HG03575 (cell line): ENCODE data around the gene PTX4.
"Not testable (repeated sequence)": the region's sequence is repeated elsewhere in the genome, so short reads cannot be mapped to it uniquely, and the experiment has no call there.

Experiments used
- ATAC-seq: cut with Tn5 transposase; IDR thresholded peaks from one replicate; pipeline ENCODE4 v1.9.1; 2021; ENCODE audit not compliant: unreplicated experiment, insufficient number of reproducible peaks, low FRiP score; ENCODE audit errors: extremely low read depth

The PTX4 gene

DNA sequence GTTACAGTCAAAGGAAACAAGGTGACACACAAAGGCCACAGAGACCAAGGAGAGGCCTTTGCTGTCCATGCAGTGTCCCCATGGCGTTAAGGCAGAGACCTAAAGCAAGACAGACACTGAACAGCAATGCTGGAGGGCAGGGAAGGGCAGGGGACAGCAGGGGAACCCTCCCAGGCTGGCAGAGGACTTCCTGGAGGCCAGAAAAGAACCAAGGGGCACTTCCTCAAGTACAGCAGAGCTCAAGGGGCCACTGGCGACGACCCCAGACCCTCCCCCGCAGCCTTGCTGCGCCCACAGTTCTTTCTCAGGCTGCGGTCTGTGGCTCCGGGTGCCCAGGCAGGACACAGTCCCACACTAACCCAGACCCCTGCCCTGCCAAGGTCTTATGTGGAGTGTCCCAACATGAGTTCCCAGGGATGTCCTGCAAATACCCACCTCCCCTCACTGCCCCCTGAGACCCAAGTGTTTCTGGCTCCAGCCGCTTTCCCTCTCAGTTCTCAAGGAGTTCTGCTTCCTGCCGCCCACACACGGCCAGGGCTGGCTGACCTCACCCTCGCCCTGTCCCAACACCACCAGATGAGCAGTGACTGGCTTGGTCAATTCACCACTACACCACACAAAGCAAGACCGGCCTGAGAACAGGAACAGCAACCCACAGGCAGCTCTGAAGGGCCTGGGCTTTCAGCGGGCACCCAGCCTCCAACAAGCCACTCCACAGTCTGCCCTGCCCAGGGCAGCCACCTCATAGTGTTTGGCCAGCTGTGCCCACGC is 18.1 kb downstream of the PTX4 start:
- ATAC-seq = no peak

DNA sequence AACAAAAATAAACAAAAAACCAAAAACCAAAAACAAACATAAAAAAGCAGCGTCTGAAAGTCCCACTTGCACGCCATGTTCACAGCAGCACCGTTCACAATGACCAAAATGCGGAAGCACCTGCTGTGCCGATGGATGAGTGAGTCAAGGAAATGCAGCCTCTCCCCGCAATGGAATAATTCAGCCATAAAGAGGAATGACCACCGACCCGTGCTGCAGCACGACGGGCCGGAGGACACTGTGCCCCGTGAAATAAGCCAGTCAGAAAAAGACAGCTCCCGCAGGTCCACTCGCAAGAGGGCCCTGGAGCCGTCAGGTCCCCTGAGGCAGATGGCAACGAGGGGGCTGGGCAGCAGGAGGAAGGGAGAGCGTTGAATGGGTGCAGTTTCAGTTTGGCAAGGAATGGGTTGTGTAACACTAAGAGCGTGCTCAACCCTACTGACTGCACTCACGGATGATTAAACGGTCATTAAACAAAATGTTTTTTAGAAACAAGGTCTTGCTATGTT is 19.0 kb downstream of the PTX4 start:
- ATAC-seq = no peak

- ATAC-seq = not testable (repeated sequence)
Observed at GRCh38 chr16:1469141-1469540, 19.6 kb downstream of the PTX4 start.

DNA sequence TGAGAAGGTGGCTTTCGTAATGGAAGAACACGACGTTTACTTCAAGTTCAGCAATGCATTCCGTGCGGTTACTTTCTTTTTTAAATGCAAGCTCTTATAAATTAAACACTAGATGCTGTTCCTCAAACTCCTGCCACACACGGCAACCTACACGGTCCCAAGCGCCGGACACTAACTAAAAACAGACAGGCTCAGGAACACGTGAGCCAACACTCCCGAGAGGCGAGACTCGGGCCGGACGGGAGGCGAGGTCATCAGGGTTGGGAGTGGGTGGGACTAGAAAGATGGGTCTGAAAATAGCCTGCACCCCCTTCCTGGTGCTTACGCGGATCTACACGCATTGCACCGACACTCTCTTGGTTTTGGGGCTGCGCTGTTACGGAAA is 20.3 kb downstream of the PTX4 start:
- ATAC-seq = no peak

DNA sequence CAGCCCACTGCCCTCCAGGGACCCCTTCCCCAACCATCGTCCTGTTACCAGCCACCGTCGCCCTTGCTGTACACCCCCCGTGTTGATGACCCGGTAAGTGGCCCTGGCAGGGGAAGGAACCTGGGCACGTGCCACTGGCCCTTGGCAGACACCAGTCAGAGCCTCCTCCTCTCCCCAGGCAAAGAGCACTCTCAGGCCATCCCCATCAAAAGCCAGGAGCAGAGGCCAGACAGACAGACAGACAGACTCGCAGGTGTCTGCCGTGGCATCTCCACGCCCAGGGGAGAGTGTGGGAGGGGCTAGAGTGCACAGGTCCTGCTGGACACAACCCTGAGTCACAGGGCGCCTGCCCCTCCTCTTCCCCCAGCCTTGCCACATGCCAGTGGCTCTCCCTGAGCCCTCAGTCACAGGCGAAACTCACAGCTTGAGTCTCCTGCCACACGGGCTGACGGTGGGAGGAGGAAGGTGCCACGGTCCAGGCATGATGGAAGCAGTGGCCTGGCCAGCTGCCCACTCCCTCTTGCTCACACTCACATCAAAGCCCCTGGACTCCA is 21.7 kb downstream of the PTX4 start:
- ATAC-seq = no peak

GRCh38 chr16:1466054-1466453 is 22.7 kb downstream of the PTX4 start:
- no peak for ATAC-seq

- no peak for ATAC-seq
Observed at GRCh38 chr16:1465567-1465915, 23.2 kb downstream of the PTX4 start.

GRCh38 chr16:1464894-1465566 is 23.7 kb downstream of the PTX4 start:
- ATAC-seq = no peak

- ATAC-seq = no peak
Observed at GRCh38 chr16:1464196-1464893, 24.4 kb downstream of the PTX4 start.

GRCh38 chr16:1461146-1461545 is 27.6 kb downstream of the PTX4 start:
- no peak for ATAC-seq

- ATAC-seq = no peak
Observed at GRCh38 chr16:1460602-1461138, 28.1 kb downstream of the PTX4 start.

DNA sequence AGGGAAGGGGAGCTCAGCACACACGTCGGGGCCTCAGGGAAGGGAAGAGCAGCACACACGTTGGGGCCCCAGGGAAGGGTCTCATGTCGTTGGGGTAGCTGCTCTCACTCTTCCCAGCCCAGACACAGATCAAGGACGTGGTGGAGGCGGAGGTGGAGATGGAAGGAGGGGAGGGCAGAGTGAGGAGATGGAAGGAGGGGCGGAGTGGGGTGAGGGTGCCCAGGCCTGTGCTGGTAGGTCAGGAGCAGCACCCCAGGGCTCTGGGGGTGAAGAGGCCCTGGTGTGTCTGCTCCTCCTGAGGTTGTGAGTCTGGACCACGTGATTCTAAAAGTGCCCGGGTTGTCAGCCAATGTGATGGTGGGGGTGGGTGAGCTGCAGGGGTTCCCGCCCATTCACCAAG is 28.8 kb downstream of the PTX4 start:
- no peak for ATAC-seq

GRCh38 chr16:1458977-1459341 is 29.8 kb downstream of the PTX4 start:
- no peak for ATAC-seq

- no peak for ATAC-seq
Observed at GRCh38 chr16:1458336-1458976, 30.3 kb downstream of the PTX4 start.

GRCh38 chr16:1457489-1458245 is 31.1 kb downstream of the PTX4 start:
- ATAC-seq = no peak

DNA sequence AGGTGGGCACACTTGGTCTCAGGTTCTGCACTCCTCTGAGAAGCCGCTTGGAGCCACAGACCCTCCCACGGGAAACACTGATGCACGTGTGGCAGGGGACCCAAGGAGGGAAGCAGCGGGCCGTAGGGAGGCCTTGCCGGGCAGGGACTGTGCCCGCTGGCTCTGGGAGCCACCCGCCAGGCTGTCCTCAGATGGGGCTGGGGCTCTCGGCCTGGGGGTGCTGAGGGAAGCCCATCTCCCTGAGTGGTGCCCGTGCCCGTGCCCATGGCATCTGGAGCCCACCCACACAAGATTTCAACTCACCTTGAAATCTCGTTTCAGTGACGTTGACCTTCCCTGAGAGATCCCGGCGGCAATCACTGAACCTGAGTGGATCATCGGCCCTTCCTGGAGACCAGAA is 31.8 kb downstream of the PTX4 start:
- no peak for ATAC-seq

- ATAC-seq = no peak
Observed at GRCh38 chr16:1455190-1456171, 33.3 kb downstream of the PTX4 start.
